ENCODE data around the gene SEZ6. TPM values are rescaled to one million over a fixed set of nuclear protein-coding genes. Genes with fewer than 3 reads are reported as not detected.
A peak's percentile ranks its signal among the peaks of the same experiment; 100 is the strongest.

Gene SEZ6, protein sequence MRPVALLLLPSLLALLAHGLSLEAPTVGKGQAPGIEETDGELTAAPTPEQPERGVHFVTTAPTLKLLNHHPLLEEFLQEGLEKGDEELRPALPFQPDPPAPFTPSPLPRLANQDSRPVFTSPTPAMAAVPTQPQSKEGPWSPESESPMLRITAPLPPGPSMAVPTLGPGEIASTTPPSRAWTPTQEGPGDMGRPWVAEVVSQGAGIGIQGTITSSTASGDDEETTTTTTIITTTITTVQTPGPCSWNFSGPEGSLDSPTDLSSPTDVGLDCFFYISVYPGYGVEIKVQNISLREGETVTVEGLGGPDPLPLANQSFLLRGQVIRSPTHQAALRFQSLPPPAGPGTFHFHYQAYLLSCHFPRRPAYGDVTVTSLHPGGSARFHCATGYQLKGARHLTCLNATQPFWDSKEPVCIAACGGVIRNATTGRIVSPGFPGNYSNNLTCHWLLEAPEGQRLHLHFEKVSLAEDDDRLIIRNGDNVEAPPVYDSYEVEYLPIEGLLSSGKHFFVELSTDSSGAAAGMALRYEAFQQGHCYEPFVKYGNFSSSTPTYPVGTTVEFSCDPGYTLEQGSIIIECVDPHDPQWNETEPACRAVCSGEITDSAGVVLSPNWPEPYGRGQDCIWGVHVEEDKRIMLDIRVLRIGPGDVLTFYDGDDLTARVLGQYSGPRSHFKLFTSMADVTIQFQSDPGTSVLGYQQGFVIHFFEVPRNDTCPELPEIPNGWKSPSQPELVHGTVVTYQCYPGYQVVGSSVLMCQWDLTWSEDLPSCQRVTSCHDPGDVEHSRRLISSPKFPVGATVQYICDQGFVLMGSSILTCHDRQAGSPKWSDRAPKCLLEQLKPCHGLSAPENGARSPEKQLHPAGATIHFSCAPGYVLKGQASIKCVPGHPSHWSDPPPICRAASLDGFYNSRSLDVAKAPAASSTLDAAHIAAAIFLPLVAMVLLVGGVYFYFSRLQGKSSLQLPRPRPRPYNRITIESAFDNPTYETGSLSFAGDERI
- under 1 TPM in 1 of 2 donors, not detected in 1; 0.43 TPM for total RNA-seq

DNA sequence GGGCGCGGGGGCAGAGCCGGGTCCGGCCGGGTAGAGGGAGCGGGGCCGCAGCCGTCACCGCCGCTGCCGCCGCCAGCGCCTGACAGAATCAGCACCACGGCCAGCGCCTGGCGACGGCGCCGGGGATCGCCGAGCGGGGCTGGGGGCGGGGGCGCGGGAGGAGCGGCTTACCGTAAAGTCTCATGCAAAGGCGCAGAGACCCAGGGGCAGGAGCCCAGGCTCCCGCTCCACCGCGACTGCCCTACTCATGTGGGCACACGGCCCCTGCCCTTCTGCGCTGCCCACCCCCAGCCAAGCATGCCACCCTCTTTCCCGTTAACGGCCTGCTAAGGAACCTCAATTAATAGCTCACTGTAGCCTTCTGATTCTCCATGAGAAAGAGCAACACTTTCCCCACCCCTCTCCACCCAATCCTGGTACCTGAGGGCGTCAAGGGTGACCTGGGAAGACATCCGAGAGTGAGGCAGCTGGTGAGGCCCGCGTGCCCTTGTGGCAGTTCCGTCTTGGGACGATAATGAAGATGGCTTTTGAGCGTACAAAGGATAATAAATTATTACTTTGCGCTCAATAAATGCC is at the start of gene SEZ6:
Gene SEZ6, minus strand, starts transcription at position 98 of the 576 bp plus-strand sequence. CDS start 164 bp downstream, outside the sequence.
- Mint-ChIP-seq H3K27ac (no peak within 1 kb of the TSS), H3K36me3 (no peaks in the 10 kb centered on the region), H3K9me3 (no peaks in the 10 kb centered on the region)
- peak; percentile 62 to 89 for ATAC-seq
- DNase-seq (ENCODE audit: low spot score in 2 of 2) = peak in 1 of 2 donors; percentile 86

DNA sequence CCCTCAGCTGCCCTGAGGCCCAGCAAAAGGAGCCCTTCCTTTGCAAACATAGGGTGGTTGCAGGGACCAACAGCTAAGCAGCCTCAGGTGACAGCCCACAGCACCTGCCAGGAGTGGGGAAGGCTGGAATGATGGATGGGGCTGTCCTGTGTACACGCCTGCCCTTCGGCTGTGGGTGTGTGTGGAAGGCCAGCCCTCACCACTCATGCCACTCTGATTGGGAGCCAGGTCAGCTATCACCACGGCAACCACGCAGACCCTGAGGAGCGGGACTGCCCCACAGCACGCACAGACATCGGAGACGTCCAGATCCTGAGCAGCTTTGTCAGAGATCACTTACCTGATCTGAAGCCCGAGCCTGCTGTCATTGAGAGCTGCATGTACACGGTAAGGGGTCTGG is 49.0 kb upstream of the SEZ6 start:
- DNase-seq (ENCODE audit: low spot score in 2 of 2) = no peak
- H3K36me3 Mint-ChIP-seq = no peaks in the 10 kb centered on the region
- no peaks in the 10 kb centered on the region for H3K9me3 Mint-ChIP-seq
- ATAC-seq = no peak
- no peak overlapping the region for H3K27ac Mint-ChIP-seq

DNA sequence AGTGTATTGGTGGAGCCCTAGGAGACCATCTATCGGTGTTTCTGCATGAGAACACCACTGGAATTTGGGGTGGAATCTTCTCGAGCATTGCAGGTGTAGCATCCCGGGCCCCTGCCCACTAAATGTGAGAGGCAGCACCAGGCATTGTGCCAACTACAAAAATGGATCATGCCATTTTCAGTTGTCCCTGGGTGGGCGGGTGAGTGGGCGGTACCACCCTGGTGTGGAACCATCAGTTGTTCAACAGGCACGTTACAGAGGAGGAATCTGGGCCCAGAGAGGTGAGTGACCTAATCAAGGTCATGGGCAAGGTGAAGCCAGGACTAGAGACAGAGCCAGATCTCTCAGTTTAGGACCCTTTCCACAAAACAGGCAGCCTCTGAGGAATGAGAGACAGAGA is 45.9 kb upstream of the SEZ6 start:
- no peaks in the 10 kb centered on the region for H3K36me3 Mint-ChIP-seq
- no peak for ATAC-seq
- DNase-seq (ENCODE audit: low spot score in 2 of 2) = no peak
- H3K27ac Mint-ChIP-seq = peak overlapping the region in 1 of 2 donors; percentile 34
- H3K9me3 Mint-ChIP-seq = no peaks in the 10 kb centered on the region

DNA sequence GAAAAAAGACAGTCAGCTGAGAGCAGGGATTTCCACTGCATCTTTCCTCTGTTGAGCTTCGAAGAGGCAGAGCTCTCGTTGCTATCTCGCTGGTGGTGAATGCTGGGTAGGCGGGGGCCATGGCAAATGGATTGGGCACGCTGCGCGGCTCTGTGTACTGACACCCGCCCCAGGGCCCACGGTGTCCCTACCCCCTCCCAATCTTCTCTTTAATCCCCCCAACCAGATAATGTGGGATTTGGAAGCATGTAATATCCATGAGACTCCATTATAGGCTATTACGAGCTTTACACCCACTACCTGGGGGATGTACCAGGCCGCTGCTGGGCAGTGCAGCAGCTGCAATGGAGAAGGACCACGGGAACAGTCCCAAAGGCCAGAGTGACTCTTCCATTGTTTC is 45.4 kb upstream of the SEZ6 start:
- Mint-ChIP-seq H3K9me3 (no peaks in the 10 kb centered on the region), H3K27ac (peak overlapping the region in 1 of 2 donors; percentile 34)

DNA sequence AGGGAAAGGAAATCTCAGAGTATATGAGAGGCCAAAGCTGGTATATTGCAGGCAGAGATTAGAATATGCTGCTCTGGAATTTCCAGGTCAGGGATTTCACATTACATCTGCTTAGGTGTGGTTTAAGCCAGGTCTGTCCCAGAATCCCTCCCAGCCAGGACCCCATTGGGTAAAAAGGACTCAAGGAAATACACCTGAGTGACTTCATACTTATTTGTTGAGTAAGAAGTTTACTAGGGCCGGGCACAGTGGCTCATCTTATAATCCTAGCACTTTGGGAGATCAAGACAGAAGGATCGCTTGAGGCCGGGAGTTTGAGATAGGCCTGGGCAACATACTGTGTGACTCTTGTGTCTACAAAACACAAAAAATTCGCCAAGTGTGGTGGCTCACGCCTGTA is 44.3 kb upstream of the SEZ6 start:
- ATAC-seq (no peak), DNase-seq (ENCODE audit: low spot score in 2 of 2) (no peak)
- Mint-ChIP-seq H3K36me3 (no peaks in the 10 kb centered on the region), H3K27ac (no peak overlapping the region), H3K9me3 (no peaks in the 10 kb centered on the region)

More for the DNA sequence above, 45.4 kb upstream of the SEZ6 start:
- no peaks in the 10 kb centered on the region for H3K36me3 Mint-ChIP-seq
- DNase-seq (ENCODE audit: low spot score in 2 of 2) = no peak
- ATAC-seq = no peak

DNA sequence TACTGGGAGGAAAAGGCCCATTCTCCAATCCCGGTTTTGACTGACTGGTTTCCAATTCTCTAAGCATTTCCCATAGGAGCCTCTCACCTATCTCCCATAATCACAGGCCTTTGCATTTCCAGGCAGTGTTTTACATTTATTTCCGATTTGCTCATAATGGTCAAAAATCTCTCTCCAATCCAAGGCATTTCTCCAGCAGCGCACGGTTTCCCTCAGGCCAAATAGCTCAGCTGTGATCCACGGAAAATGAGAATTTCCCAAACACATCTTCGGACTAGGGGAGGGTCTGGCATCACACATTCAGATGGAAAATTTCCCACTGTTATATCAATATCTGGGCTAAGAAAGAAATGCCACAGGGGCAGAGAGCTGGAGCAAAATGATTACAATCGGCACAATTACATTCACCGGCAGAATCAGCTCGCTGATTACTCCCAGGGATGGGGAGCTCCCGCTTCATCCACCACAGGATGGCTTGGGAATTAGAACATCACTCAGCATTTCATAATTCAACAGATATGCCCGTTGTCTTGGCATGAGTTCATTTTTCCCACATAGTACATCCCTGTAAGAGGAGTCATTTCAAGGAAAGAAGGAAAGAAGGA is 43.8 kb upstream of the SEZ6 start:
- H3K9me3 Mint-ChIP-seq = no peaks in the 10 kb centered on the region
- ATAC-seq (no peak), DNase-seq (ENCODE audit: low spot score in 2 of 2) (no peak)
- no peaks in the 10 kb centered on the region for H3K36me3 Mint-ChIP-seq
- H3K27ac Mint-ChIP-seq = no peak overlapping the region

DNA sequence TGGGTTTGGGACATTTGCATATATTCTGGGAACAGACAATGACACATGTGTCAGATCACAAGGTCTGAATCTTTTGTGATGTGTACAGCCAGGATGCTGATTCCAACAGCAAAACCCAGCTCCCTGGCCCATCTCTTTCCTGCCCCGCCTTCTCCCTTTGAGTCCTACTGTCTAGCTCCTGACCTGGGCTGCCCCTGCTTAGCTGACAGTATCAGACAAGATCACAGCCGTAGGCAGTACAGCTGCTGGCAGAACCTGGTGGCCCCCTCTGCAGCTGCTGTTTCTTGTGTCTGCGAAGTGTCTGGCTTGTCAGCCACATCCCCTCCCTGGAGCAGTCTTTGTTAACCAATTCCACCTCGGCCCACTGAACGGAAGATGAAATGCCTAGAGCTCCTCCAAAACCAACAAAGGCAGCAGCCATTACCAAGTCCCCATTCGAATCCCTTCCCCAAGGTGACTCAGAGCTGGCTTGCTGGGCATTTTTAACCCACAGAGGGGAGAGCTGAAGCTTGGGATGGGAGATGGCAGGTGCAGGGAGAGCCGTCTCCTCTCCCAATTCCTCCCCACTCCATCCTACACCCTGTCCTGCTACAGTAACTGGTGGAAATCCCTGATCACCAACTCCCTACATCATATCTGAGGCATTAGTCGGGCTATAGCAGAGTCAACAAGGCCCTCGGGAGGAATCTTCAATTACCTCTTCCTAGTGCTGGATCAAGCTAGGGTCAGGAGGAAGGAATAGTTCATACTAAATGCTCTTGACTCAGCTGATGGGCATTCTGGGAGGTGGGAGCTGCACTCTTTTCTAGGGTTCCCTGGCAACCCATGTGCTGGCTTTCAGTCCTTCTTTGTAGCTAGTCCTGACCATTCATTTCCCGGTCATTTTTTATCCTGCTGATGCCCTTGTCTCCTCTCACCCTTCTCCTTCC is 42.9 kb upstream of the SEZ6 start:
- DNase-seq (ENCODE audit: low spot score in 2 of 2) (no peak), ATAC-seq (peak; percentile 29 to 61)
- H3K9me3 Mint-ChIP-seq = no peaks in the 10 kb centered on the region
- H3K36me3 Mint-ChIP-seq = no peaks in the 10 kb centered on the region
- H3K27ac Mint-ChIP-seq = no peak overlapping the region

DNA sequence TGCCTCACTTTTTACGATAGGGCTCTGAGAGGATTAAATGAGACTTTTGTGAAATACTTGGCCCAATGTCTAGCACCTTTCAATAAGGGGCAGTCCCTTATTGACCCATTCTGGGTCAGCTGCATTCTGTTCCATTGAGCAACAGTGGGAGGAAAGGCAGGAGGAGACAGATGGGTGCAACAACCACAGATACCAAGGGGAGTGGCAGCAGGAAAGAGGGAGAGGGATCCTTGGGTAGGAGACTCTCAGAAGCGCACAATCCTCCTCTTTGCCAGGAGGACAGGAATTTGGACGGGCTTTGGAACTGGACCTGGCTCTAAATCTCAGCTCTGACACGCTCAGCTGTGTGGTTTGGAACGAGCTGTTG is 40.6 kb upstream of the SEZ6 start:
- H3K27ac Mint-ChIP-seq = peak overlapping the region in 1 of 2 donors; percentile 62
- DNase-seq (ENCODE audit: low spot score in 2 of 2) = no peak
- H3K9me3 Mint-ChIP-seq = no peaks in the 10 kb centered on the region
- no peaks in the 10 kb centered on the region for H3K36me3 Mint-ChIP-seq
- ATAC-seq = no peak

DNA sequence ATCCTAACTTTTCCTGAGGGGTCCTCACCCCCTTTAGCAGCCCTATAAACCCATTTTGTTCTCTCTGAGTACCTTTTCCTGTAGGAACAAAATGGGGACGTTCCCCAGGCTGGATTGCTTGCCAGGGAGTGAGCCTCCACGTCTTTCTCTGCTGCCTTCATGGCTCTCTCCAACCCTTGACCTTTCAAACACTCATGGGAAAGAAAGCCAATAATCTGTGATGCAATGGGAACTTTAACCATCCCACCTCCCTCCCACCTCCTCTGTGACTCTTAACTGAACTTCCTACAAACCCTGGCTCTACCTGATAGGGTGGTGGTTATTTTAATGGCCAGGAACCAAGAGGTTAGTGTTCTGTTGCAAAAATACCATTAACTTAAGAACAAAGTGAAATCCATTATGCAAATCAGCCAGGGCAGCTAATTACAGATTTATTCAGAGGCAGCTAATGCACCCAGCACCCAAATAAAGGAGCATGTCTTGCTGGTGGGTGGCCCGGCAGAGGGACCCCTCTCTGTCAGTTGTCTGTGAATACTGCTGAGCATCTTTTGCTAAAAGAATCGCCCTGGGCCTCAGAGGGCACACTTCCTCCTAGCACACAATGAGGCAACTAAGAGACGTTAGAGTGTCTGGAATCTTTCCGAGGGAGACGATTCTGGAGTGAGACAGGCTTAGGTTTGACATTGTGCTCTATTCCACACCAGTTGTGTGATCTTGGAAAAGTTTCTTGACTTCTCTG is 40.1 kb upstream of the SEZ6 start:
- H3K27ac Mint-ChIP-seq = peak overlapping the region in 1 of 2 donors; percentile 62
- DNase-seq (ENCODE audit: low spot score in 2 of 2) = no peak

DNA sequence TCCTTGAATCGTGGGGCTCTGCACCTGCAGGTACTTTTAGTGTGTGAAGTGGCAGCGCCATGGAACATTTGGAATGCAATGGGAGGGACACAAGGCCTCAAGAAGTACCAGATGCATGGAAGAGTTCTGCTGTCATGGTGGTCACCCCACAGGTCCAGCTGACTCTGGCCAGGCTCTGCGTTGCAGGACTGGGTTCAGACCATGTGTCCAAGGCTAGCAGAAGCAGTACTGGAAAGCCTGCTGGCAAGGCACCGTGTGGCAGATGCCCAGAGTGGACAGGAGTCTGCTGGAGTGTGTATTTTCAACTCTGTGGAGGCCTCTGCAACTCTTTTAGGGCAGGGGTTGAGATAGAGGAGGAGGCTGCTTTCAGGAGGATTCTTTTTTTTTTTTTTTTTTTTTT is 39.2 kb upstream of the SEZ6 start:
- no peak for DNase-seq (ENCODE audit: low spot score in 2 of 2)
- ATAC-seq = no peak
- Mint-ChIP-seq H3K9me3 (no peaks in the 10 kb centered on the region), H3K27ac (no peak overlapping the region), H3K36me3 (no peaks in the 10 kb centered on the region)

More for the DNA sequence above, 40.1 kb upstream of the SEZ6 start:
- ATAC-seq = no peak
- H3K9me3 Mint-ChIP-seq = no peaks in the 10 kb centered on the region
- no peaks in the 10 kb centered on the region for H3K36me3 Mint-ChIP-seq

DNA sequence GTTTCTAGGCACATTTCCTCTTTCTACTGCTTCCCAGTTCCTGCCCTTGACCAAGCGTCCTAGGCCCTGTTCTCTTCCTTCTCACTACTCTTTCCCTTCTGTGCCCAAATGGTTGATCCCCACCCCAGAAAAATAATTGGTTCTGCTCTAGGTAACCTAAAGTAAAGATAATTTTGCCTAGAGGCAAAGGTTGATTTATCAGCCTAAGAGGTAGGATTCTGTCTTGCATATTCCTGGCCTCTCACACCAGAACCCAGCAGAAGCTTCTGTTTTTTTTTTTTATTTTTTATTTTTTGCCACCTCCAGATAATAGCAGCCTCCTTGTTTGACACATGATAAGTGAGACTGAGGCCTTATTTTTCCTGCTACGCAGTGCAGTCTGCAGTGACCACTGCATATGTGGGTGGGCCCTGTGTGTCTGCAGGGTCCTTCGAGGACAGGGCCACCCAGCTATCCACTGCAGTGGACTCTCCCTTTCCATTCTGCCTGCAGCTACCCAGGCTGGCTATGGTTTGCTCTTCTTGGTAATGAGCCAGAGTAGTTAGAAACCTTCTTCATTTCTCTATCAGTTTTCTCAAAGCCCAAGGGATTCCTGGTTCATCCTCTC is 37.8 kb upstream of the SEZ6 start:
- Mint-ChIP-seq H3K9me3 (no peaks in the 10 kb centered on the region), H3K36me3 (no peaks in the 10 kb centered on the region), H3K27ac (no peak overlapping the region)
- no peak for DNase-seq (ENCODE audit: low spot score in 2 of 2)
- no peak for ATAC-seq

DNA sequence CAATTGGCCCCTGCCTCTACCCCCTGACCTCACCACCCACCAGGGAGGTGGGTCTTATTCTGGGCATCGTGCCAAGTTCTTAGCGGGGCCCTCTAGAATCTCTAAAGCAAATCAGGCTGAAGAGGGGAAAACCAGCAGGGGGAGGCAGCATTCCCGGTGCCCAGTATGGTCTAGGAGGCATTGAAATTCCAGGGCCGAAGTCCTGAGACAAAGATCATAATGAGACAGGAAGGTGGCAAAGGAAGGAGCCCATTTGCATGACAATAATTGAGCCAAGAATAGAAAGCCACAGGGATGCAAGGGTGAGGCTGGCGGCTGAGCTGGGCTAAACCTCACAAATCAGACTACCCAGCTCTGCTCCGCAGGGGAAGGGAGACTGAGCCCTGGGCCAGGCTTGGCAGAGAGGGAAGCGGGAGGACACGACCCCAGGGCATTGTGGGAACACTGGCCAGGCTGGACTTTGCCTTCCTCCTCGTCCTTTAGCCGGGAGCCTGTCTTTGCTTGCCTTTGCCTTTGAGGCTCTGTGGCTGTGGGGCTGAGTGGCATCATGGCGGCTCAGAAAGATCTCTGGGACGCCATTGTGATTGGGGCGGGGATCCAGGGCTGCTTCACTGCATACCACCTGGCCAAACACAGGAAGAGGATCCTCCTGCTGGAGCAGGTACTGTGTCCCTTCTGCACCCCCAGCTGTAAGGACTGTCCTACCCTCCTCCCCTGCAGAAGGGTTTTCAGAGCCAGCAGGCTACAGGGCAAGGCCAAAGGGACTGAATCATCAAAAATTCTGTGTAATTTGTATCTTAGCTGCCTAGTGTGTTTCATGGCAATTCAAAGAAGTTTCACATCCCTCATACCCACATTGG is 37.1 kb upstream of the SEZ6 start, which contains the start of gene PIPOX:
Gene PIPOX, plus strand, starts transcription at position 463 of the 860 bp plus-strand sequence. Its CDS starts 85 bp downstream, at position 548.
- ATAC-seq (no peak), DNase-seq (ENCODE audit: low spot score in 2 of 2) (no peak)
- Mint-ChIP-seq H3K9me3 (no peaks in the 10 kb centered on the region), H3K36me3 (no peaks in the 10 kb centered on the region), H3K27ac (no peak within 1 kb of the TSS)

DNA sequence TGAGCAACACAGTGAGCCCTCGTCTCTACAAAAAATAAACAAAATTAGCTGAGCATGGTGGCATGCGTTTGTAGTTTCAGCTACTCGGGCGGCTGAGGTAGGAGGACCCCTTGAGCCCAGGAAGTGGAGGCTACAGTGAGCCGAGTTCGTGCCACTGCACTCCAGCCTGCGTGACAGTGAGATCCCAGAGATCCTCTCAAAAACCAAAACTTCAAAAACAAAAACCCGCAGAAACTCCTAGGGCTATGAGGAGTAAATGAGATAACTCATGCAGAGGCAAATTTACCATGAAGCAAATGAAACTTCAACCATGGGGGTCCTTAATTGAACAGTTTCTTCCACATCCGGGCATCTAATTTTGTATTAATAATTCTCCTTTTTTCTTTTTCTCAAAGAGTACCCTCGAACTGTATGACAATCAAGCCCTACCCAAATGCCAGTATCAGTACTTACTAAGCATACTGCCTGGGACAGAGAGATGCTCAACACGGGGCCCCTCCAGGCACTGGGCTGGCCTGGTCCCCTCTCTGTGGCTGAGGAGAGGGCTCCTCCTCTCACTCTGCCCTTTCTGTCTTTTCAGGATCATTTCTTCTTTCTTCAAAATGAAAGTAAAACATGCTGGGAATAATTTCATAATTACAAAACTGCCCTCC is 36.3 kb upstream of the SEZ6 start:
- no peak for ATAC-seq
- no peak for DNase-seq (ENCODE audit: low spot score in 2 of 2)
- no peaks in the 10 kb centered on the region for H3K36me3 Mint-ChIP-seq
- H3K9me3 Mint-ChIP-seq = no peaks in the 10 kb centered on the region
- no peak overlapping the region for H3K27ac Mint-ChIP-seq
